LNCAP (cell line): ENCODE data around the gene GLB1L2.

Experiments used
- TF ChIP-seq, protein P1 (sequence below): fragments of 450-650 bp; IDR thresholded peaks from 2 replicates; pipeline ENCODE4 v1.5.1; 2017; ENCODE audit warnings: mild to moderate bottlenecking

The GLB1L2 gene

DNA sequence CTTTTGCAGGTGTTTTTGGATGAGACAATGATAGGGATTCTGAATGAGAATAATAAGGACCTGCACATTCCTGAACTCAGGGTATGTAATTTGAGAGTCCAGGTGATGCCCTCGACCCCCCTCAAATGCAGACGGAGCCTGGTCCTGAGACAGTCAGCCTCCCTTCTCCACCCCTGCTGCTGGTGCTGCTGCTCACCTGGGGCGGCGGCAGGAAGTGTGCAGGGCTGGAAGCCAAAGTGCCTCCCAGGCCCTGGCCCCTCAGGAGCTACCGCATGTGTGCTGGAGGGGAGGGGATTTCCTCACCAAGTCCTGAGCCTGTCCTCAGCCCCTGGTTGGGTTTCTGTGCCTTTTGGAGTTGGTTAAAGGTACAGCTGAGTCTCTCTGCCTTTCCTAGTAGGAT is 19.0 kb upstream of the GLB1L2 start:
- TF ChIP-seq, protein P1, sequence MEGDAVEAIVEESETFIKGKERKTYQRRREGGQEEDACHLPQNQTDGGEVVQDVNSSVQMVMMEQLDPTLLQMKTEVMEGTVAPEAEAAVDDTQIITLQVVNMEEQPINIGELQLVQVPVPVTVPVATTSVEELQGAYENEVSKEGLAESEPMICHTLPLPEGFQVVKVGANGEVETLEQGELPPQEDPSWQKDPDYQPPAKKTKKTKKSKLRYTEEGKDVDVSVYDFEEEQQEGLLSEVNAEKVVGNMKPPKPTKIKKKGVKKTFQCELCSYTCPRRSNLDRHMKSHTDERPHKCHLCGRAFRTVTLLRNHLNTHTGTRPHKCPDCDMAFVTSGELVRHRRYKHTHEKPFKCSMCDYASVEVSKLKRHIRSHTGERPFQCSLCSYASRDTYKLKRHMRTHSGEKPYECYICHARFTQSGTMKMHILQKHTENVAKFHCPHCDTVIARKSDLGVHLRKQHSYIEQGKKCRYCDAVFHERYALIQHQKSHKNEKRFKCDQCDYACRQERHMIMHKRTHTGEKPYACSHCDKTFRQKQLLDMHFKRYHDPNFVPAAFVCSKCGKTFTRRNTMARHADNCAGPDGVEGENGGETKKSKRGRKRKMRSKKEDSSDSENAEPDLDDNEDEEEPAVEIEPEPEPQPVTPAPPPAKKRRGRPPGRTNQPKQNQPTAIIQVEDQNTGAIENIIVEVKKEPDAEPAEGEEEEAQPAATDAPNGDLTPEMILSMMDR: no peak

- TF ChIP-seq, protein P1: no peak
Observed at GRCh38 chr11:134313379-134313778, 18.4 kb upstream of the GLB1L2 start.

DNA sequence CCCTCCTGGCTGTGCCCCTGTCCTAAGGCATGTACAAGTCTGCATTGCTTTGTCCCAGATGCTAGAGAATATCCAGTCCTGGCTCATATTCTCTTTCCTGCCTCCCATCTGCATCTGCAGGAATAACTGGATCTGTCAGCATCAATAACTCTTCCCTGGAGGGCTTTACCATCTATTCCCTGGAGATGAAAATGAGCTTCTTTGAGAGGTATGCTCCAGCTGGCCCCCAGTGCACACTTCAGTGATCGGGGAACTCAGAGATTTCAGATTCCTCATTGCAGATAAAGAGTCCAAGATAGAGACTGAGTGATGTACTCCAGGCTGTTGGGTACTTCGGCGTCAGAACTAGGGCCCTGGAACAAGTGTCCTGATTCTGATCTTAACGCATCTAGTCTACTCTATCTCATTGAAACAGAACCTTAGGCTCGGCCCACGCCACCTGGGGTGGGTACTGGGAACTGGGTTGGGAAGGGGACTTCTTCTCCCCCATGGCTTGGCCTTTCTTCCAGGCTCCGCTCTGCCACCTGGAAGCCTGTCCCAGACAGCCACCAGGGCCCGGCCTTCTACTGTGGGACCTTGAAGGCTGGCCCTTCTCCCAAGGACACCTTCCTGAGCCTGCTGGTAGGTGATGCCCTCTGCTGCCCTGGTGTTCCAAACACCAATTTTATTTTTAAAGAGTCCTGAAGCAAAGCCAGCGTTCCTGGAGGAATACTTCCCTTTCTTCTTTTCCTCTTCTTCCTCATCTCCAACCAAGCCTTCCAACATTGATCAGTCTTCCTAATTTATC is 17.8 kb upstream of the GLB1L2 start:
- TF ChIP-seq, protein P1: no peak; the same call in 1 of the 2 replicates

DNA sequence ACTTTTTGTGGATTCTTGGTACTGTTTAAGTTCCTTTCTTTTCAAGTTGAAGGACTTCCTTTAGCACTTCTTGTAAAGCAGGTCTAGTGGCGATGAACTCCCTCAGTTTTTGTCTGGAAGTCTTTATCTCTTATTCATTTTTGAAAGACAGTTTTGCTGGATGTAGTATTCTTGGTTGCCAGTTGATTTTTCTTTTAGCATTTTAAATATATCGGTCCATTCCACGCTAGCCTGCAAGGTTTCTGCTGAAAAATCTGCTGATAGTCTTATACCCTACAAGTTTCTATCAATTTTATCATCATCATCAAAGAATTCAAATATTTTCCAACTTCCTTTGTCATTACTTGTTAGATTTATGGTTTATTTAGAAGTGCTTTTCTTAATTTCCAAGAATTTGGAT is 14.7 kb upstream of the GLB1L2 start:
- TF ChIP-seq, protein P1: no peak

DNA sequence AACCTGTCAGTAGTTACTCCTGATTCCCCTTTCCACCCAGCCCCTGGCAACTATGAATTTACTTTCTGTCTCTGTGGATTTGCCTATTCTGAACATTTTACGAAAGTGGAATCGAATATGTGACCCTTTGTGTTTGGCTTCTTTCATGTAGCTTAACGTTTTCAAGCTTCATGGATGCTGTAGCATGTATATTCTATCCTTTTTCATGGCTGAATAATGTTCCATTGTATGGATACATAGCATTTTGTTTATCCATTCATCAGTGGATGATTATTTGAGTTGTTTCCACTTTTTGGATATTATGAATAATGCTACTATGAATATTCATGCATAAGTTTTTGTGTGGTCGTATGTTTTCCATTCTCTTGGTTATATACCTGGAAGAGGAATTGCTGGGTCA is 9.2 kb upstream of the GLB1L2 start:
- TF ChIP-seq, protein P1: no peak

GRCh38 chr11:134328433-134328832 is 3.4 kb upstream of the GLB1L2 start:
- TF ChIP-seq, protein P1: no peak

DNA sequence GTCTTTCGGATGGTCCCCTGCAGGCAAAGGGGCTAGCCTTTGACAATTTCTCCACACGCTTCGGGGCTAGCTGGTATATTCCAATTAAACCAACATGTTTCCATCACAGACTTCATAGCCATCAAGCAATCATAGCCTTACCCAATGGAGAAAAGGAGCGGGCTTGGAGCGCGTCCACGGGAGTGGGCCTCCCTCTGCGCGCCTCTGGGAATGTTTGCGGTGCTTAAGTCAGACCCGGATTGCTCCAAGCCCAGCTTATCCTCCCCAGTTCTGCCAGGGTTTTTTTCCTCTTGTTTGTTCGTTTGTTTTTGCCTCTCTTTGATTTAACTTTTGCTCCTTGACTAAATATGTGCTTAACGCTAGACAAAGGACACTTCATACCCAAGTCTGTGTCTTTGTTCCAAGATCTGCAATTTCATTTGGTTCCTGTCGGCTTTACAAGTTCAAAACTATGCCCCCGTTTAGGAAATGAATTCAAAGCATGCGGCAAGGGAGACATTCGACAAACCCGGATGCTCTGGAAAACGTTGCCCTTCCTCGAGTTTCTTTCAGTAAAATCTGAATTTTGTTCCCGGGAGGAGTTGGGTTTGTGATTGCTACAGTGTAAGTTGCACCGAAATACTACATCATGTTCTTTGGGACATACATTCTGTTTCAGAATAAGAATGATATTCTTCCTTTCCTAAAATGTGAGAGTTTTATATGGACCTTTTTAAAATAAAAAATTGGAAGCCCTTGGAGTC is 1.0 kb upstream of the GLB1L2 start:
- TF ChIP-seq, protein P1: no peak
